ENCODE measurements around the gene LIN7B. TPM values are rescaled to one million over a fixed set of nuclear protein-coding genes. Genes with fewer than 3 reads are reported as not detected.

The LIN7B gene
- total RNA-seq, 2 donors from 2014 or later: 11.8 to 14.6 TPM

DNA sequence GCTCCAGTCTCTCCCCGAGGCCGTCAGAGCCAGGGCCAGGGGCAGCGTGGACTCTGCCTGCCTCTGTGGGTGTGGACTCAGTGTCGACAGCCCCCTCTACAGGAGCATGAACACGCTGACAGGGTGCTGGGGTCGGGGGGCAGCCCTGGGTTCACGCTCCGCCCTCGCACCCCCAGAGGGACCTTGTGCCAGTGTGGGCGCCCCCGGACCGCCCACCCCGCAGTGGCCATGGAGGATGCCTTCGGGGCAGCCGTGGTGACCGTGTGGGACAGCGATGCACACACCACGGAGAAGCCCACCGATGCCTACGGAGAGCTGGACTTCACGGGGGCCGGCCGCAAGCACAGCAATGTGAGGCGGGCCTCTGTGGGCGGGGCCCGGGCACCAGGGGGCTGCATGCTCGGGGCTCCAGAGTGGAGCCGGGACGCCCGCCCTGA, 51.7 kb downstream of the LIN7B start:
- peak overlapping the region; percentile 8 for H3K4me3 ChIP-seq
- no peaks in the 10 kb centered on the region for H3K9me3 ChIP-seq
- H3K27ac ChIP-seq: peak overlapping the region; percentile 65
- intact Hi-C loops (cut with DNase I): no loop called here
- no peak for DNase-seq
- TF ChIP-seq, protein P1, sequence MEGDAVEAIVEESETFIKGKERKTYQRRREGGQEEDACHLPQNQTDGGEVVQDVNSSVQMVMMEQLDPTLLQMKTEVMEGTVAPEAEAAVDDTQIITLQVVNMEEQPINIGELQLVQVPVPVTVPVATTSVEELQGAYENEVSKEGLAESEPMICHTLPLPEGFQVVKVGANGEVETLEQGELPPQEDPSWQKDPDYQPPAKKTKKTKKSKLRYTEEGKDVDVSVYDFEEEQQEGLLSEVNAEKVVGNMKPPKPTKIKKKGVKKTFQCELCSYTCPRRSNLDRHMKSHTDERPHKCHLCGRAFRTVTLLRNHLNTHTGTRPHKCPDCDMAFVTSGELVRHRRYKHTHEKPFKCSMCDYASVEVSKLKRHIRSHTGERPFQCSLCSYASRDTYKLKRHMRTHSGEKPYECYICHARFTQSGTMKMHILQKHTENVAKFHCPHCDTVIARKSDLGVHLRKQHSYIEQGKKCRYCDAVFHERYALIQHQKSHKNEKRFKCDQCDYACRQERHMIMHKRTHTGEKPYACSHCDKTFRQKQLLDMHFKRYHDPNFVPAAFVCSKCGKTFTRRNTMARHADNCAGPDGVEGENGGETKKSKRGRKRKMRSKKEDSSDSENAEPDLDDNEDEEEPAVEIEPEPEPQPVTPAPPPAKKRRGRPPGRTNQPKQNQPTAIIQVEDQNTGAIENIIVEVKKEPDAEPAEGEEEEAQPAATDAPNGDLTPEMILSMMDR (IDR thresholded peaks at IDR 0.05): no peak
- peak overlapping the region; percentile 84 to 86 for H3K9ac ChIP-seq (ENCODE audit: low read depth in 2 of 2, low read length in 2 of 2)
- H3K36me3 ChIP-seq: no peaks in the 10 kb centered on the region
- peaks cover 9% of the 10 kb centered on the region for H3K4me1 ChIP-seq
- no peaks in the 10 kb centered on the region for H3K27me3 ChIP-seq

DNA sequence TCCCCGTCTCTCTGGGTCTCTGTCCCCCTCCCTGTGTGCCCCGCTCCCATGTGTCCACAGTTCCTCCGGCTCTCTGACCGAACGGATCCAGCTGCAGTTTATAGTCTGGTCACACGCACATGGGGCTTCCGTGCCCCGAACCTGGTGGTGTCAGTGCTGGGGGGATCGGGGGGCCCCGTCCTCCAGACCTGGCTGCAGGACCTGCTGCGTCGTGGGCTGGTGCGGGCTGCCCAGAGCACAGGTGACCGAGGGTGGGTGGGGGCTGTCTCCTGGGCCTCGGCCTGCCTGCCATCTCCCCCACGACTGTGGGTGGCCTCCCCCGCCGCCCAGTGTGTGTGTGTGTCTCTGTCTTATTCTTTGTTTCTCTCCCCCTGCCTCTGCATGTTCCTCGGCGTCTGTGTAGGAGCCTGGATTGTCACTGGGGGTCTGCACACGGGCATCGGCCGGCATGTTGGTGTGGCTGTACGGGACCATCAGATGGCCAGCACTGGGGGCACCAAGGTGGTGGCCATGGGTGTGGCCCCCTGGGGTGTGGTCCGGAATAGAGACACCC, 53.8 kb downstream of the LIN7B start:
- H3K27ac ChIP-seq: peak overlapping the region; percentile 17
- H3K4me1 ChIP-seq: peaks cover 7% of the 10 kb centered on the region
- H3K27me3 ChIP-seq: no peaks in the 10 kb centered on the region
- TF ChIP-seq, protein P1 (IDR thresholded peaks at IDR 0.05): no peak
- DNase-seq: no peak
- H3K9me3 ChIP-seq: no peaks in the 10 kb centered on the region
- no peak overlapping the region for H3K4me3 ChIP-seq
- intact Hi-C loops (cut with DNase I): no loop called here
- H3K9ac ChIP-seq (ENCODE audit: low read depth in 2 of 2, low read length in 2 of 2): peak overlapping the region; percentile 39 to 67
- H3K36me3 ChIP-seq: no peaks in the 10 kb centered on the region

Other genes with a start within 250 kb of the LIN7B start
- 1 to 10 TPM; 5.6 to 6.6 TPM for gene PLEKHA4, start 245.8 kb upstream of the LIN7B start, total RNA-seq
- 10 to 100 TPM; 23.9 to 33.3 TPM for gene PPP1R15A, start 241.9 kb upstream of the LIN7B start, total RNA-seq
- not detected for gene TULP2, start 215.6 kb upstream of the LIN7B start, total RNA-seq
- 100 to 1,000 TPM; 180 to 184 TPM for gene NUCB1, start 214.1 kb upstream of the LIN7B start, total RNA-seq
- 1 to 10 TPM in 1 of 2 donors, not detected in 1; 1.5 TPM for gene DHDH, start 180.7 kb upstream of the LIN7B start, total RNA-seq
- gene BAX, start 159.5 kb upstream of the LIN7B start, total RNA-seq: 100 to 1,000 TPM; 144 to 223 TPM
- 1,000 to 10,000 TPM; 1,463 to 1,600 TPM for gene FTL, start 149.1 kb upstream of the LIN7B start, total RNA-seq
- 10 to 100 TPM; 48.8 to 54.7 TPM for gene GYS1, start 121.1 kb upstream of the LIN7B start, total RNA-seq
- 100 to 1,000 TPM in 1 of 2 donors, 10 to 100 TPM in 1; 54.1 to 151 TPM for gene RUVBL2, start 120.5 kb upstream of the LIN7B start, total RNA-seq
- gene LHB, start 97.3 kb upstream of the LIN7B start, total RNA-seq: not detected
- gene CGB3, start 90.0 kb upstream of the LIN7B start, total RNA-seq: not detected
- gene CGB2, start 82.5 kb upstream of the LIN7B start, total RNA-seq: not detected
- not detected for gene CGB1, start 77.5 kb upstream of the LIN7B start, total RNA-seq
- not detected for gene CGB5, start 70.5 kb upstream of the LIN7B start, total RNA-seq
- gene CGB8, start 65.3 kb upstream of the LIN7B start, total RNA-seq: not detected
- not detected for gene CGB7, start 56.6 kb upstream of the LIN7B start, total RNA-seq
- not detected for gene NTF4, start 49.6 kb upstream of the LIN7B start, total RNA-seq
- not detected for gene KCNA7, start 41.7 kb upstream of the LIN7B start, total RNA-seq
- 100 to 1,000 TPM; 124 to 204 TPM for gene SNRNP70, start 28.9 kb upstream of the LIN7B start, total RNA-seq
- 1 to 10 TPM; 3.5 to 4.8 TPM for gene C19orf73, start 4.8 kb downstream of the LIN7B start, total RNA-seq
- 10 to 100 TPM; 27.5 to 36.3 TPM for gene PPFIA3, start 5.2 kb downstream of the LIN7B start, total RNA-seq
- gene HRC, start 41.0 kb downstream of the LIN7B start, total RNA-seq: 1 to 10 TPM in 1 of 2 donors, under 1 TPM in 1; 0.53 to 1.8 TPM
- gene TRPM4, start 43.4 kb downstream of the LIN7B start, total RNA-seq: 100 to 1,000 TPM; 175 to 307 TPM
- gene SLC6A16, start 210.8 kb downstream of the LIN7B start, total RNA-seq: under 1 TPM; 0.17 to 0.82 TPM
- gene CD37, start 221.0 kb downstream of the LIN7B start, total RNA-seq: 1 to 10 TPM; 7.4 to 8.6 TPM
- gene TEAD2, start 248.0 kb downstream of the LIN7B start, total RNA-seq: 10 to 100 TPM; 17.0 to 17.7 TPM
- gene DKKL1, start 249.5 kb downstream of the LIN7B start, total RNA-seq: not detected